GM19238 (cell line): ENCODE measurements around the gene EZH1.

Experiments
- DNase-seq: peaks from one replicate; pipeline ENCODE4 v3.0.0; 2011; ENCODE audit warnings: low spot score; ENCODE audit not compliant: insufficient read length

The EZH1 gene

GRCh38 chr17:42683407-42684034, 61.3 kb downstream of the EZH1 start:
- no peak for DNase-seq

DNA sequence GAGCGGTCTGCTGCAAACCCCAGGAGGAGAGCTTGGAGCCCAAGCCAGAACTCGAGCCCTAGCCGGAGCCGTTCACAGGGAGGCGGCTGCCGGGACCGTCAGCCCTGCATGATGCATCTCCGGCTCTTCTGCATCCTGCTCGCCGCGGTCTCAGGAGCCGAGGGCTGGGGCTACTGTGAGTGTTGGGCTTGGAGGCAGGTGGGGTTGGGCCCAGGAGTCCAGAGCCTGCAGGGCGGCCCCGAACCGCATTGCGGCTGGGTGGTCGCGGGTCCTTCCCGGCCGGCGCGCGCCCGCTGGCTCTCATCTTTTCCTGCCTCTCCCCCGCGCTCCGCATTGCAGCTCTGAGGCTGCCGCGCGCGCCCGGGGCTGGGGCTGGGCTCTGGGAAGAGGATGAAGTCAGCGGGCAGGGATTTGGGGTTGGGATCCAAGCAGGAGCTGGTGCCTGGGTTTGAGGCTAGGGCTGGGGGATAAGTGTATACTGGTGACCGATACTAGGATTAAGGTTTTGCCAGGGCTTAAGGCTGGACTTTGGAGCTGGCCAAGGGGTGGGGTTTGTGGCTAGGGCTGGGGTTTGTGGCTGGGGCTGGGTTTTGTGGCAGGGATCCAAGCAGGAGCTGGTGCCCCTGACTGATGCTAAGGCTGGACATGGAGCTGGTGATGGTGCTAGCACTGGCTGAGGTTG, 62.0 kb downstream of the EZH1 start:
- DNase-seq: peak; percentile 51

DNA sequence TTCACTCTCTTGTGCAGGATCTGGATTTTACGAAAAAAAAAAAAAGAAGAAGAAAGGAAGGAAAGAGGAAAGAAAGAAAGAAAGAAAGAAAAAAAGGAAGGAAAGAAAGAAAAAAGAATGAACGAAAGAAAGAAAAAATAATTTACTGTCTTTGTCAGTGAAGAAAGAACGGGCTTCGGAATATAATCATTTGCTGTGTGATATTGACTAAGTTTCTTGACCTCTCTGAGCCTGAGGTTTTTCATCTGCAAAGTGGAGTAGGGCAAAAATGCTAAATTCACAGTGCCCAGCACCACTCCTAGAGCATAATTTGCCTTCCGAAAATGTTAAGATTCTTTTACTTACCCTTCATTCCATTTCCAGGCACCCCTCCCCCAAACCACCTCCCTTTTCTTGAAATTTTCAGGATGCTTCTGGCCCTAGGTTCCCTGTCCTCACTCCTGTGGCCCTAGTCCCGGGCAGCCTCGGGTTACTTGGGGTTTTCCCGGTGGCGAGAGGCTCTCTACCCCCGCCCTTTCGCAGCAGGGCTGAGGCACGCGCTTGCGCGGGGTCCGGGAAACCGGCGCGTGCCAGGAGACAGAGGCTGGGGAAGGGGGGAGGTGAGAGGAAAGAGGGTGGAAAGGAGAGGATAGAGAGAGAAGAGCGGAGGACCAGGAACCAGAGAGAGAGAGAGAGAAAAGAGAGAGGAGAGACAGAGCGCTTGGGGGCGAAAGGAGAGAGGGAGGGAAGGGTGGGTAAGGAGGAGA, 62.7 kb downstream of the EZH1 start, which contains the start of gene CNTNAP1:
TSS of gene CNTNAP1 (plus strand) at position 556 of the 746 bp plus-strand sequence. CDS start 299 bp downstream, outside the sequence.
- DNase-seq: peak; percentile 74

DNA sequence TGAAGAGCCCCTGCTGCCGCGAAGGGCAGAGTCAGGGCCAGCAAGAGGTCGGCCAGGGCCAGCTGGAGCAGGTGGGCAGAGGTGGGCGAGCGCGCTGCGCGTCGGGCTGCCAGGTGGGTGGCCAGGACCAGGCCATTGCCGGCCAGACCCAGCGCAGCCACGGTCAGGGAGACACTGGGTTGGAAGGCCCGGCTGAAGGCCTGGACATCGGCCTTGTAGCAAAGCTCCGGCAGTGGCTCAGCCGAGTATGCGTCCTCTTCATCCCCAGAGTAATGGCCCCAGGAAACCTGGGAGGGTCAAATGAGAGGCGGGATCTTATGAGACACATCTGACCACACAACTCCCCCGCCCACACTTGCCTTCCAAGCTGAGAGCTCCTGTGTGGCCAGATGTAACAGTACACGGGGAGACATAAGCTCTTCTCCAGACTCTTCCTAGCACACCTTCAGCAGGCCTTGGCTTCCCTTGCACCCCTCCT, 64.5 kb downstream of the EZH1 start:
- DNase-seq: no peak

GRCh38 chr17:42679492-42680330, 65.1 kb downstream of the EZH1 start:
- peak; percentile 78 for DNase-seq

- no peak for DNase-seq
These were observed 65.8 kb downstream of the EZH1 start for GRCh38 chr17:42678951-42679491.

- DNase-seq: peak; percentile 90
These were observed 66.7 kb downstream of the EZH1 start for GRCh38 chr17:42677921-42678781.

DNA sequence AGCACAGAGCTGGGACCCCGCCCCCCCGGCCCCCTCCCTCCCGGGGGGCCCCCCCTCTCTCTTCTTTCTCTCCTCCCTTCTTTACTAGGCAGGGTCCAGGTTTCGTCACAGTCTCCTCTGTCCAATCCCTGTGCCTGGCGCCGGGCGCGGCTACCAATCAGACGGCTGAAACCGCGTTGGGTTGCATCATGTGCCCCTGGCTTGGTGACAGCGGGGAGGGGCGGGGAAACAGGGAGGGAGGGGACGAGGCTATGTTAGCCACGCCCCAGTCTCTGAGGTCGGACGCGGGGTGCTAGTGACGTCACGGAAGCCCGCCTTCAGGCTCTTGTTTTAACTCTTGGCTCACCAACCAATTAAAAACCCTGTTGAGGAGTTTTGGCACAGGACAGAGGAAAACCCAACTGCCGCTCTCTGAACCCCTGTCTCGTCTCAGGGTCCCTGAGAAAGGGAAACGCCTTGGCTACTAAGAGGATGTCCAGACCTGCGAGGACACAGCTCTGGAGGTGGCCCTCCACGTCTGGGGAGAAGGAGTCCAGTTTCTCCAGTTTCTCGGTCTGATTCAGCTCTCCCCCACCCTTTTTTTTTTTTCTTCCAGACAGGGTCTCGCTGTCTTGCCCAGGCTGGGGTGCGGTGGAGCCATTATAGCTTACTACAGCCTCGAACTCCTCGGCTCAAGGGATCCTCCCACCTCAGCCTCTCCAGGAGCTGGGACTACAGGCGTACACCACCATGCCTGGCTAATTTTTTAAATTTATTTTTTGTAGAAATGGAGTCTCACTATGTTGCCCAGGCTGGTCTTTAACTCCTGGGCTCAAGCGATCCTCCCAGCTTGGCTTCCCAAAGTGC, 67.6 kb downstream of the EZH1 start:
- DNase-seq: peak; percentile 99

DNA sequence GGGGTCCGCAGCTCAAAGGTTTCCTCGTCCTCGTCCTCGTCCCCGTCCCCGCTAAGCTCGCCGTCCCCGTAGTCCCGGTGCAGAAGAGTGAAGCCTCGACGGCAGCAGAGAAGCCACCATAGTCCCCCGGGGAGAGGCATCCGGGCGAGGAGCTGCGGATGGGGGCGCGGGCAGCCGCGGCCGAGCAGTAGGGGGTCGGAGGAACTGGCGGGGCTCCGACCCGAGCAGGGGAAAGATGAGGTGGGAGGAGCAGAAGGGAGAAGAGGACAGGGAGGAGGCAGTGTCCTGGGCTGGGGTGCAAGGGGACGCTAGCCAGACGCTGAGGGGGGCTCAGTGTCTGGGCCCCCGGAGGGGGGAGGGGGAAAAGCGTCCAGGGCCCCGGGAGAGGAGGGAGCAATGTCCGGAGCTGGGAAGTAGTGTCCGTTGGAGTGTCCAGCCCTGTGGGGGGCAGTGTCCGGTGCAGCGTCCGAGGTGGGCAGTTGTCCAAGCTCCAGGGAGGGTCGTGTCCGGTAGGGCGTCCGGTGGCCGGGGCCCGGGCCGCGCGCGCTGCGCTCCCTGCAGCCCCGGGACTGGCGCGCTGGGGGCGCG, 68.3 kb downstream of the EZH1 start, which contains the start of gene PLEKHH3:
TSS of gene PLEKHH3 (minus strand) at position 571 of the 588 bp plus-strand sequence. CDS start at position 140, 431 bp downstream.
- no peak for DNase-seq

- DNase-seq: no peak
These were observed 68.8 kb downstream of the EZH1 start for GRCh38 chr17:42675965-42676423.

- no peak for DNase-seq
These were observed 69.4 kb downstream of the EZH1 start for GRCh38 chr17:42675348-42675964.

DNA sequence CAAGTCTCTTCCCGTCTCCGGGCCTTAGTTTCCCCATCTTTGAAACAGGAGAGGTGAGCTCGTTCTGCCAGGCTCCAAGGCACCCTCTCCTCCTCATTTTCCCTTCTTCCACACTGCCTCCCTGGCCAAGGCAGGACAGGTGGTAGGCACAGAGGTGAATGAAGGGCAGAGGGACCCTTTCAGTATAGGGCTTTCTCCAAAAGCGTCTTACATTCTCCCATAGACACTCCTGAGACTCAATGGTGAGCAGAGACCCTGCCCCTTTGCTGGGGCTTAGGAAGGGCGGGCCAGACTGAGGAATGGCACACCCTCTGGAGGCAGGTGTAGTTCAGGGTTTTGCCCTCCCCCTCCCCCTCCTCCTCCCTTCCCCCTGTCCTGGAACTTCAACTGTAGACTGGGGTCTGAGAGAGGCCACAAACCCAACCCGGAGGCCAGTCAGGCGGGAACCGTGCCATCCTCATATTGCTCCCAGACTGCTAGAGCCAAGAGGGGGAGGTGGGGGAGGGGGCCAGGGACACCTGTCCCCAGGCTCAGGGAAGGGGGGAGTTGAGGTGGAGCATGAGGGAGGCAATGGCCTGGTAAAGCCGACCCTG, 70.0 kb downstream of the EZH1 start:
- DNase-seq: no peak

DNA sequence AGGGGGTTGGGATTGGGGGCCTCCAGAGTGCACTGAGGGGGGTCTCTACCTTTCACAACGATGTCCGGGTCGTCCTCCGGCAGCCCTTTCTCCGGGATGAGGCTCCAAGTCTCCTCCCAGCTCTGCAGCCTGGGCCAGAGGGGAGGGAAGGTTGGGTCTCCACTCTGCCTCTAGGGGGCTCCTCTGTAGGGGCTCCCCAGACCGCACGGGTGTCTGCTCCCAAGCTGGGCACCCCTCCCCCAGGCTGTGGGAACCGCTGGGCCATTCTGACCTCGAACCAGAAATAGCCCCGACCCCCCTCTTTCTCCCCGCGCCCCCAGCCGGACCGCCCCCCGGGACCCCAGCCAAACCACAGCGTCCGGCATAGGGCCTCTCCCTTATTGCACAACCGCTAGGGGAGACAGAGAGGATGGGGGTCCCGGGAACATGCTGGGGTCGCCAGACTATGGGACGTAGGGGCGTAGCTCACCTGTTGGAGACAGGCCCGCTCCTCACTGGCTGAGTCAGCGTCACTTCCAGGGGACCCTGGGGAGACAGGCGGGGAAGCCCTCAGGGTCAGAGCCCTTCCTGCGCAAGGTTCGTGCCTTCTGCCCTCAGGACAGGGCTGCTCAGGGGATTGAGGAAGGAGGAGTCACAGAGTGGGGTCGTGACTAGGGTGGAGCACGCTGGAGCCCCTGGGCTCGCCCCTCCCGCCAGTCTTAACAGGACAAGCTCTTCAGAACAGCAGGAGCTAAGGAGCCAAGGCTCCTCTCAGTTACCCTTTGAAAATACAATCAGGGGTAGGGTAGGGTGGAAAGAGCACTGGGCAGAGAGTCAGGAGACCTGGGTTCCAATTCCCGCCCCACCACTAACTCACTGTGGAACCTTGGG, 70.7 kb downstream of the EZH1 start:
- DNase-seq: peak; percentile 85

DNA sequence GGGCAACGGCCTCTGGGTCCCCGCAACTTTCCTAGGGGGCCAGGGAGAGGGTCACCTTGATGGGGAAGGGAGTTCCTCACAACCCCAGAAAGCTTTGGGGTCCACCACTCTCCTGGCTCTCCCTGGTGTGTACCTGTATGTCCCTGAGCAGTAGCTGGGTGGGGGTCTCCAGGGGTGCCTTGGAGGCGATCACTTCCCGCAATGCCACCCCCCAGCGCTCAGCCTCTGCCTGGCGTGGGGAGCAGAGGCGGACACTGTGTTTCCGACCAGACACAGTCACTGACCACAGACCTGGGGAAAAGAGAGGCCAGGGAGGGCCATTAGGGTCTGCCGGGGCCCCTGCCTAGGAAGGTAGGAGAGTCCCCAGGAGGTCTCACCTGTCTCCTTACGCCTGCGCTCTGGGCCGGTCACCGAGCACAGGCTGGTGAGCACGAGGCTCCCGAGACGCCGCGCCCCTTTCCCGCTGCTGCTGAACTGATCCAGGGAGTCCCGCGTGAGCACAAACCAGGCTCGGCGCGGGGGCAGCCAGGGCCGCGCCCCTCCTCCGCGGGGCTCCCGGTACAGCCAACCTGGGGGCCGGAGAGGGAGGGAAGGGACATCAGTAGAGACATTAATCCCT, 71.5 kb downstream of the EZH1 start:
- DNase-seq: no peak

- no peak for DNase-seq
These were observed 72.8 kb downstream of the EZH1 start for GRCh38 chr17:42672038-42672437.
